Measurements from ENCODE around the gene ZNF138.

Gene ZNF138
- long read RNA-seq, transcript ZNF138-206 (4 exons, 2,230 nt): minor isoform, 5 of 124 reads
- long read RNA-seq, transcript ZNF138-203 (2 exons, 2,308 nt): major isoform, 97 of 124 reads
- long read RNA-seq, partial matches to known transcripts: 5 of 124 reads
- long read RNA-seq, other reads (novel, unspliced or antisense): 12 of 124 reads

- Histone ChIP-seq H3K27ac (replicated peaks) (peak within 1 kb of the TSS; percentile 87), H3K4me3 (replicated peaks; ENCODE audit: insufficient read depth, low read length) (peak within 1 kb of the TSS; percentile 88), H3K27me3 (ENCODE audit: insufficient read depth, poor library complexity, severe bottlenecking) (no peaks in the 10 kb centered on the region)
- DNase-seq (ENCODE audit: low read depth in 1 of 2, low spot score in 1 of 2): peak; percentile 84 to 97
- TF ChIP-seq GABPA (IDR thresholded peaks at IDR 0.05; ENCODE audit: low read depth) (peak; percentile 81), SPI1 (IDR thresholded peaks at IDR 0.05; ENCODE audit: borderline replicate concordance, low read depth) (no peak), REST (IDR thresholded peaks at IDR 0.05; ENCODE audit: insufficient replicate concordance, low read depth) (peak; percentile 45), POLR2AphosphoS5 (IDR thresholded peaks at IDR 0.05; ENCODE audit: low read depth) (peak; percentile 80)
- TF ChIP-seq, protein P1, sequence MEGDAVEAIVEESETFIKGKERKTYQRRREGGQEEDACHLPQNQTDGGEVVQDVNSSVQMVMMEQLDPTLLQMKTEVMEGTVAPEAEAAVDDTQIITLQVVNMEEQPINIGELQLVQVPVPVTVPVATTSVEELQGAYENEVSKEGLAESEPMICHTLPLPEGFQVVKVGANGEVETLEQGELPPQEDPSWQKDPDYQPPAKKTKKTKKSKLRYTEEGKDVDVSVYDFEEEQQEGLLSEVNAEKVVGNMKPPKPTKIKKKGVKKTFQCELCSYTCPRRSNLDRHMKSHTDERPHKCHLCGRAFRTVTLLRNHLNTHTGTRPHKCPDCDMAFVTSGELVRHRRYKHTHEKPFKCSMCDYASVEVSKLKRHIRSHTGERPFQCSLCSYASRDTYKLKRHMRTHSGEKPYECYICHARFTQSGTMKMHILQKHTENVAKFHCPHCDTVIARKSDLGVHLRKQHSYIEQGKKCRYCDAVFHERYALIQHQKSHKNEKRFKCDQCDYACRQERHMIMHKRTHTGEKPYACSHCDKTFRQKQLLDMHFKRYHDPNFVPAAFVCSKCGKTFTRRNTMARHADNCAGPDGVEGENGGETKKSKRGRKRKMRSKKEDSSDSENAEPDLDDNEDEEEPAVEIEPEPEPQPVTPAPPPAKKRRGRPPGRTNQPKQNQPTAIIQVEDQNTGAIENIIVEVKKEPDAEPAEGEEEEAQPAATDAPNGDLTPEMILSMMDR (IDR thresholded peaks at IDR 0.05; ENCODE audit: insufficient read depth, low read length): no peak
Measured at GRCh38 chr7:64794171-64794844, at the start of gene ZNF138. Gene ZNF138 (plus strand): TSS chr7:64794428. CDS start chr7:64794569, 141 bp downstream.

- Histone ChIP-seq H3K4me3 (replicated peaks; ENCODE audit: insufficient read depth, low read length) (no peak overlapping the region), H3K27ac (replicated peaks) (no peak overlapping the region)
Measured at GRCh38 chr7:64744680-64745079, 49.5 kb upstream of the ZNF138 start.

More at GRCh38 chr7:64744680-64745079, 49.5 kb upstream of the ZNF138 start:
- TF ChIP-seq REST (IDR thresholded peaks at IDR 0.05; ENCODE audit: insufficient replicate concordance, low read depth) (no peak), POLR2AphosphoS5 (IDR thresholded peaks at IDR 0.05; ENCODE audit: low read depth) (no peak), GABPA (IDR thresholded peaks at IDR 0.05; ENCODE audit: low read depth) (no peak), SPI1 (IDR thresholded peaks at IDR 0.05; ENCODE audit: borderline replicate concordance, low read depth) (no peak)
- TF ChIP-seq, protein P1 (IDR thresholded peaks at IDR 0.05; ENCODE audit: insufficient read depth, low read length): no peak
- DNase-seq (ENCODE audit: low read depth in 1 of 2, low spot score in 1 of 2): no peak
- H3K27me3 ChIP-seq (ENCODE audit: insufficient read depth, poor library complexity, severe bottlenecking): no peaks in the 10 kb centered on the region

All from HL-60 (cell line).